Lower lobe of right lung (tissue), 2 donors: ENCODE data around the gene C4orf33. TPM values are rescaled to one million over a fixed set of nuclear protein-coding genes. Genes with fewer than 3 reads are reported as not detected.

Source experiments
- ATAC-seq, 2 donors: fragments of 200-7000 bp; cut with Tn5 transposase; one replicate each; pipeline ENCODE4 v1.9.1; 2020 to 2022; ENCODE audit warnings: mild to moderate bottlenecking in 2 of 2, moderate library complexity in 2 of 2
- DNase-seq: peaks from one replicate; pipeline ENCODE4 v3.0.0-alpha.2; 2020
- H3K27ac ChIP-seq: fragments of 200-600 bp; one replicate; pipeline ENCODE4 v1.8.0; 2022
- H3K27me3 ChIP-seq: fragments of 200-600 bp; one replicate; pipeline ENCODE4 v1.8.0; 2022; ENCODE audit warnings: low read depth
- H3K36me3 ChIP-seq: fragments of 200-600 bp; one replicate; pipeline ENCODE4 v1.8.0; 2022; ENCODE audit warnings: mild to moderate bottlenecking
- H3K4me1 ChIP-seq: fragments of 200-600 bp; one replicate; pipeline ENCODE4 v1.8.0; 2022
- H3K4me3 ChIP-seq: fragments of 200-600 bp; one replicate; pipeline ENCODE4 v1.8.0; 2022; ENCODE audit warnings: mild to moderate bottlenecking
- H3K9me3 ChIP-seq: fragments of 200-600 bp; one replicate; pipeline ENCODE4 v1.8.0; 2022
- intact Hi-C: fragments of 100-400 bp; cut with DNase I; formaldehyde crosslinking; loops from one replicate; pipeline ENCODE4 v1.11.0; 2022
- total RNA-seq: library from RNA; stranded (reverse); fragmentation: NEBNext Ultra II Directional; extraction: Animal tissue kit (Norgen Biotek cat#: 25700); gene quantifications from one replicate; pipeline ENCODE4 v1.2.1, GENCODE V29; 2021
- TF ChIP-seq, protein P1 (sequence below): fragments of 200-600 bp; IDR thresholded peaks from one replicate; pipeline ENCODE4 v1.8.0; 2022; ENCODE audit warnings: antibody characterized with exemption, mild to moderate bottlenecking
- donor health status: DM: no; HTN: yes; CAD: no; lungs with severe emphysema.

C4orf33 gene
- total RNA-seq, 1 donor from 2014 or later, result 10.3 TPM

DNA sequence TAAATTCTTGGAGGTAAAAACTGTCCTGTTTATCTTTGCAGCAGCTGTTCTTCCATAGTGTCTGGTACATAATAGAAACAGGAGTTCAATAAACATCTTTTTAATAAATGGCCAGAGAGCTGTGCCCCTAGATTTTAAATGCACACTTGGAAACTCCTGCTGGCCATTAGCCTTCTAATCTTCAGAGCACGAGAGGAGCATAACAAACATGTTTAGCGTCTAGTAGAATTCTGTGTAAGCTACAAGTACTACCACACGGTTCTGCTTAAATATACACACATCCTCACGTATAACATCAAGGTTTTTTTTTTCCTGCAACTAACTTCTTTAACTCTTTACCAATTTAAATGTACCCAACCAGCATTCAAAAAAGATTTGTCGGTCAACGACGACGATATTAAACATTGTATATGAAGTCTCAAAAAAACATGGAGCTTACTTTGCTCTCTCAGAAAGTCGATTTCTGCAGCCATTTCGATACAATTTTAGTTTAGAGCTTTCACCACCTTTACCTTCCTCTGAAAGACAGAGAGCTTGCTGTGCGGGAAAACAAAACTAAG, 3.2 kb upstream of the C4orf33 start:
- H3K9me3 ChIP-seq, result no peaks in the 10 kb centered on the region
- H3K27ac ChIP-seq, result peak overlapping the region; percentile 96
- intact Hi-C loops, result no loop called here
- peaks cover 40% of the 10 kb centered on the region for H3K4me1 ChIP-seq
- peak overlapping the region; percentile 70 for H3K4me3 ChIP-seq
- TF ChIP-seq, protein P1, sequence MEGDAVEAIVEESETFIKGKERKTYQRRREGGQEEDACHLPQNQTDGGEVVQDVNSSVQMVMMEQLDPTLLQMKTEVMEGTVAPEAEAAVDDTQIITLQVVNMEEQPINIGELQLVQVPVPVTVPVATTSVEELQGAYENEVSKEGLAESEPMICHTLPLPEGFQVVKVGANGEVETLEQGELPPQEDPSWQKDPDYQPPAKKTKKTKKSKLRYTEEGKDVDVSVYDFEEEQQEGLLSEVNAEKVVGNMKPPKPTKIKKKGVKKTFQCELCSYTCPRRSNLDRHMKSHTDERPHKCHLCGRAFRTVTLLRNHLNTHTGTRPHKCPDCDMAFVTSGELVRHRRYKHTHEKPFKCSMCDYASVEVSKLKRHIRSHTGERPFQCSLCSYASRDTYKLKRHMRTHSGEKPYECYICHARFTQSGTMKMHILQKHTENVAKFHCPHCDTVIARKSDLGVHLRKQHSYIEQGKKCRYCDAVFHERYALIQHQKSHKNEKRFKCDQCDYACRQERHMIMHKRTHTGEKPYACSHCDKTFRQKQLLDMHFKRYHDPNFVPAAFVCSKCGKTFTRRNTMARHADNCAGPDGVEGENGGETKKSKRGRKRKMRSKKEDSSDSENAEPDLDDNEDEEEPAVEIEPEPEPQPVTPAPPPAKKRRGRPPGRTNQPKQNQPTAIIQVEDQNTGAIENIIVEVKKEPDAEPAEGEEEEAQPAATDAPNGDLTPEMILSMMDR, result no peak
- no peaks in the 10 kb centered on the region for H3K27me3 ChIP-seq
- DNase-seq, result no peak
- H3K36me3 ChIP-seq, result no peaks in the 10 kb centered on the region
- peak in 1 of 2 donors; percentile 32 for ATAC-seq

- TF ChIP-seq, protein P1, result no peak
- ATAC-seq, result peak; percentile 99
- Histone ChIP-seq H3K4me3 (peak within 1 kb of the TSS; percentile 70), H3K36me3 (no peaks in the 10 kb centered on the region), H3K27ac (peak within 1 kb of the TSS; percentile 96), H3K4me1 (peaks cover 40% of the 10 kb centered on the region), H3K9me3 (no peaks in the 10 kb centered on the region), H3K27me3 (no peaks in the 10 kb centered on the region)
- intact Hi-C loops, result no loop called here
- DNase-seq, result peak; percentile 100
Observed at GRCh38 chr4:129093191-129093920, 2.6 kb upstream of the C4orf33 start, which contains the start of gene SCLT1. Gene SCLT1, minus strand, starts transcription at chr4:129093539. Its CDS starts 436 bp downstream, at chr4:129093103.

- H3K27me3 ChIP-seq, result no peaks in the 10 kb centered on the region
- no peaks in the 10 kb centered on the region for H3K9me3 ChIP-seq
- DNase-seq, result no peak
- H3K4me1 ChIP-seq, result peaks cover 40% of the 10 kb centered on the region
- TF ChIP-seq, protein P1, result no peak
- ATAC-seq, result no peak
- no peaks in the 10 kb centered on the region for H3K36me3 ChIP-seq
- H3K27ac ChIP-seq, result no peak overlapping the region
- intact Hi-C loops, result no loop called here
- peak overlapping the region; percentile 70 for H3K4me3 ChIP-seq
Observed at GRCh38 chr4:129094347-129094746, 1.6 kb upstream of the C4orf33 start.

- Histone ChIP-seq H3K4me1 (peaks cover 21% of the 10 kb centered on the region), H3K9me3 (no peaks in the 10 kb centered on the region), H3K36me3 (peaks cover 5% of the 10 kb centered on the region), H3K27me3 (no peaks in the 10 kb centered on the region), H3K4me3 (no peak overlapping the region), H3K27ac (no peak overlapping the region)
- DNase-seq (no peak), ATAC-seq (no peak)
- TF ChIP-seq, protein P1, result no peak
- intact Hi-C loops, result no loop called here
Observed at GRCh38 chr4:129098531-129099001, 2.6 kb downstream of the C4orf33 start.

GRCh38 chr4:129109965-129110824, 14.2 kb downstream of the C4orf33 start:
- no peak for DNase-seq
- no peak for ATAC-seq
- intact Hi-C loops, result no loop called here
- Histone ChIP-seq H3K4me1 (no peaks in the 10 kb centered on the region), H3K4me3 (no peak overlapping the region), H3K36me3 (peaks cover 17% of the 10 kb centered on the region), H3K27ac (no peak overlapping the region), H3K9me3 (no peaks in the 10 kb centered on the region), H3K27me3 (no peaks in the 10 kb centered on the region)
- TF ChIP-seq, protein P1, result no peak
